GM11168 (cell line): Measurements from ENCODE around the gene EXOC7.

Source experiments
- in situ Hi-C: fragments of 300-500 bp; cut with MboI; formaldehyde crosslinking; loops from one replicate; pipeline ENCODE4 v1.12.0; 2022; ENCODE audit warnings: low sequenced_read_pairs; ENCODE audit not compliant: unreplicated experiment

Gene EXOC7

GRCh38 chr17:76123191-76123499 lies 19.6 kb upstream of the EXOC7 start:
- in situ Hi-C loops, result loop anchor here (10.0 kb wide), 1 partner anchor 52 kb away; no protein-coding TSS in a partner anchor

- in situ Hi-C loops, result loop anchor here (10.0 kb wide), 1 partner anchor 52 kb away; no protein-coding TSS in a partner anchor
Observed at GRCh38 chr17:76122431-76123190, 19.0 kb upstream of the EXOC7 start.

GRCh38 chr17:76121932-76122430 lies 18.4 kb upstream of the EXOC7 start:
- in situ Hi-C loops, result loop anchor here (10.0 kb wide), 1 partner anchor 53 kb away; no protein-coding TSS in a partner anchor

GRCh38 chr17:76120658-76121008 lies 17.0 kb upstream of the EXOC7 start:
- in situ Hi-C loops, result loop anchor here (10.0 kb wide), 1 partner anchor 54 kb away; no protein-coding TSS in a partner anchor

- in situ Hi-C loops, result loop anchor here (5.0 to 10.0 kb wide), 2 partner anchors 55 to 163 kb away; no protein-coding TSS in a partner anchor
Observed at GRCh38 chr17:76119409-76120371, 16.1 kb upstream of the EXOC7 start.

- in situ Hi-C loops, result loop anchor here (5.0 kb wide), 1 partner anchor 167 kb away; no protein-coding TSS in a partner anchor
Observed at GRCh38 chr17:76115138-76115754, 11.7 kb upstream of the EXOC7 start.

- in situ Hi-C loops, result no loop called here
Observed at GRCh38 chr17:76111956-76112355, 8.4 kb upstream of the EXOC7 start.

- in situ Hi-C loops, result no loop called here
Observed at GRCh38 chr17:76107509-76107908, 3.9 kb upstream of the EXOC7 start.

GRCh38 chr17:76106703-76107102 lies 3.1 kb upstream of the EXOC7 start:
- in situ Hi-C loops, result no loop called here

- in situ Hi-C loops, result no loop called here
Observed at GRCh38 chr17:76104896-76105231, 1.3 kb upstream of the EXOC7 start.

GRCh38 chr17:76104140-76104895 lies 731 bp upstream of the EXOC7 start:
- in situ Hi-C loops, result no loop called here

- in situ Hi-C loops, result no loop called here
Observed at GRCh38 chr17:76102944-76103273, 678 bp downstream of the EXOC7 start.

GRCh38 chr17:76097716-76098295 lies 5.8 kb downstream of the EXOC7 start:
- in situ Hi-C loops, result no loop called here

GRCh38 chr17:76095943-76096342 lies 7.6 kb downstream of the EXOC7 start:
- in situ Hi-C loops, result no loop called here

GRCh38 chr17:76094046-76094445 lies 9.5 kb downstream of the EXOC7 start:
- in situ Hi-C loops, result no loop called here

GRCh38 chr17:76092526-76093413 lies 10.8 kb downstream of the EXOC7 start:
- in situ Hi-C loops, result no loop called here

- in situ Hi-C loops, result no loop called here
Observed at GRCh38 chr17:76091526-76092286, 11.9 kb downstream of the EXOC7 start.
